T47D (cell line): ENCODE data around the gene SAP30BP.

Experiments
- DNase-seq, 2 experiments: peaks; one replicate each; pipeline versions ENCODE4 v3.0.0 to v3.0.0-alpha.2; 2011 to 2012; ENCODE audit warnings: low read depth in 1 of 2, low spot score in 1 of 2
- JUND ChIP-seq: IDR thresholded peaks from 2 replicates; pipeline ENCODE4 v1.6.1; 2012; ENCODE audit warnings: low read depth
- in situ Hi-C: cut with HindIII; loops from 2 replicates; pipeline ENCODE4 v1.10.0; 2016; ENCODE audit warnings: low sequenced_read_pairs, low pct_unique_long_range_greater_than_20kb

Gene SAP30BP

DNA sequence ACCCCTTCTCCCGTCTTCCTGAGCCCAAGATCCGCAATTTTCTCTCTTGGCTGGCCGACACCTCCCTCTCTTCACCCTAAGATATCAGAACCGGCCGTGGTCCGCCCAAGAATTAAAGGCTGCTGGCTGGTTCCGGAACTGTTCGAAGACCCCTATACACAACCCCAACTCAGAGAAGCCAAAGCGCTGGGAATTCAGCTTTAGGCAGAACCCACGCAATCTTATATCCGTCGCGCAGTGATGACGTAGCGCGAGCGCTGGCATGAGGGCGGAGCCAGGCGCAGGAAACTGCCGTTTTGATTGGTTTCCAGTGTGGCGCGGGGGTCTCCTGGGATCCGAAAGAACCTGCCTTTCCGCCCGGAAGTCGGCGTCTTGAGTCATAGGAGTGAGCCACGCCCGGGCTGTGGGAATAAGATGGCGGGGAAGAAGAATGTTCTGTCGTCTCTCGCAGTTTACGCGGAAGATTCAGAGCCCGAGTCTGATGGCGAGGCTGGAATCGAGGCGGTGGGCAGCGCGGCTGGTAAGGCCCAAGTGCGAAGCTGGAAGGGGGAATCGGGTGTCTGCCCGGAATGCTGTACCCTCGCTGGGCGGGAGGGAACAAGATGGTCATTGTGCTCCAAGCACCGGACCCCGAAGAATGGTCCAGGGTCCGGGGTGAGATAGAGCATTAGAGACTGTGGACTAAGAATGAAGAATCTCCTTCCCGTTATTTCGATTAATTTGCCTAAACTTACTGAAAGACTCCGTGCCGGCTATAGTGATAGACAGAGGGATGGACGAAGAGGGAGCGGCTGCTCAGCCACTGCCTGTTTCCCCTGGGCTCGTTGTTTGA, at the start of gene SAP30BP, which contains the start of gene RECQL5:
SAP30BP (plus strand) TSS at position 380 of the 832 bp plus-strand sequence; CDS start at position 415, 35 bp downstream.
RECQL5 (minus strand) TSS at position 196 of the 832 bp plus-strand sequence. CDS start 597 bp downstream, outside the sequence.
- peak; percentile 80 to 99 for DNase-seq
- in situ Hi-C loops = no loop called here
- no peak for TF ChIP-seq JUND

DNA sequence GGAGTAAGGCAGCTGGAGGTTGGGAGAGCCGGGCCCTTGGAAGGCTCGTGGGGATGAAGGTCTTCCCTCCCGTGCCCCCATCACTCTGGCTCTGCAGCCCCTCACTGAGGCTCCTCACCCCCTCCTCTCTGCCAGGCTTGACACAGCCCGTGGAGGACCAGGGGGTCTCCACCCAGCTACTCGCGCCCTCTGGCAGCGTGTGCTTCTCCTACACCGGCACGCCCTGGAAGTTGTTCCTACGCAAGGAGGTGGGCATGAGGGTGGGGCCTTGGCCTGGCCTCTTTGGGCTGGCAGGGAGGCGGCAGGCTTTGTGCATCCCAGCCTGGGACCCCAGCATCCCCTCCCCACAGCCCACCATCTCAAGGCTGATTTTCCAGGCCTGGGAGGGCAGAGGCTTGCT, 49.5 kb upstream of the SAP30BP start:
- in situ Hi-C loops = no loop called here
- TF ChIP-seq JUND = no peak
- no peak for DNase-seq

DNA sequence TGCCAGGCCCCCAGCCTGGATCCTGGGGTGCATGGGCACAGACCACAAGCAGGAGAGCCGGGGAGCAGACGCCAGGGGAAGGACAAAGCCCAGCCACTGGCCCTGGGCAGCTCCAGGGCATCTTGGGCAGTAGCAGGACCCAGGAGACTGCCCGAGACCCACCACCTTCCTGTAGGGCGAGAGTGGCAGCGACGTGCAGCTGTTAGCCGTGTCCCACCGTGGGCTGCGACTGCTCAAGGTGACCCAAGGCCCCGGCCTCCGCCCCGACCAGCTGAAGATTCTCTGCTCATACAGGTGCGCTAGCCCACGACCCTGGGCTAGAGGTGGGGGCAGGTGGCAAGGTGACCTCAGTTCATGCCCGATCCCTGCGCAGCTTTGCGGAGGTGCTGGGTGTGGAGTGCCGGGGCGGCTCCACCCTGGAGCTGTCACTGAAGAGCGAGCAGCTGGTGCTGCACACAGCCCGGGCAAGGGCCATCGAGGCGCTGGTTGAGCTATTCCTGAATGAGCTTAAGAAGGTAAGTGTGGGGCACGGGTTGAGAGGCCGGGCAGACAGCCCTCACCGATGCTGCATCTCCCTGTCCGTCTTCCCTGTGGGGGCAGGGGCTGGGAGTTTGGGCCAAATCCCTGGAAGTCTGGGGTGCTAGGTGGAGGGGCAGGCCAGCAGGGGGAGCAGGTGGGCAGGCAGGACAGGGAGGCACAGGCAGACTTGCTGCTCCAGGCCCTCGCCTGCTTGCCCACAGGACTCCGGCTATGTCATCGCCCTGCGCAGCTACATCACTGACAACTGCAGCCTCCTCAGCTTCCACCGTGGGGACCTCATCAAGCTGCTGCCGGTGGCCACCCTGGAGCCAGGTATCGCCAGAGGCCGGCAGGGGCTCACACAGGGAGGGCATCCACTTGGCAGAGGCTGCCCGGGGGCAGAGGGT, 47.4 kb upstream of the SAP30BP start:
- in situ Hi-C loops = no loop called here
- no peak for TF ChIP-seq JUND
- peak in 1 of 2 experiments; percentile 50 for DNase-seq

DNA sequence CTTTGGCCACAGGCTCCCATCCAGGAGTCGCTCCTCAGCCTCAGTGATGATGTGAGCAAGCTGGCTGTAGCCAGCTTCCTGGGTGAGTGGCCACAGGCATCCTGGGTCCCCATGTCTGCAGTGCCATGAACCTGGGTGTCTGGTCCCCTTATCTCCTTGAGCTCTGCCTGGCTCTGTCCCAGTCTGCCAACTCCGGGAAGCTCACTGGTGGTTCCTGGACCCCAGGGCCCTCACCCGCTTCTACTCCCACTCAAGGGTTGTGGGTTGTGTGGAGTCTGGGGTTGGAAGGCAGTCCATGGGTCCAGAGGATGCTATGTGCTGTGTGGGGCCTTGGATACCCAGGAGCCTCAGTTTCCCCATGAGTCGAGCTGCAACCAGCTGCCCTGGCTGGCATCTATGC, 45.6 kb upstream of the SAP30BP start:
- no peak for DNase-seq
- in situ Hi-C loops = no loop called here
- TF ChIP-seq JUND = no peak

DNA sequence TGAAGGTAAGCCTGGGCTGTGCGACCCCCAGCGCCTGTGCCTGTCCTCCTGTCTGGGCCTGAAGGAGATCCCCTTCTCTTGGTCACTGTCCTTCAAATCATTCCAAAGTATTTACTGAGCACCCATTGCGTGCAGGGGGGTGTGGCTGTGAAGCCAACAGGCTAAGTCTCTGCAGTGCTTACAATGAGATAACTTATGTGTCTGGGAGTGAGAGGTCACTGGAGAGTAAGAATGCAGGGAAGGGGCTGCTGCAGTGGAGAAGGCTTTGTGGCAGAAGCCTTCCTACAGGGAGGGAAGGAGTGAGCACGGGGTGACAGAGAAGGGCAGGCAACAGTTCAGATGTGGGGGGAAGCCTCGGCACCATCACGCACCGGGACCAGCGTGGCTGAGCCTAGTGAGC, 45.1 kb upstream of the SAP30BP start:
- no peak for DNase-seq
- TF ChIP-seq JUND = no peak
- in situ Hi-C loops = no loop called here

DNA sequence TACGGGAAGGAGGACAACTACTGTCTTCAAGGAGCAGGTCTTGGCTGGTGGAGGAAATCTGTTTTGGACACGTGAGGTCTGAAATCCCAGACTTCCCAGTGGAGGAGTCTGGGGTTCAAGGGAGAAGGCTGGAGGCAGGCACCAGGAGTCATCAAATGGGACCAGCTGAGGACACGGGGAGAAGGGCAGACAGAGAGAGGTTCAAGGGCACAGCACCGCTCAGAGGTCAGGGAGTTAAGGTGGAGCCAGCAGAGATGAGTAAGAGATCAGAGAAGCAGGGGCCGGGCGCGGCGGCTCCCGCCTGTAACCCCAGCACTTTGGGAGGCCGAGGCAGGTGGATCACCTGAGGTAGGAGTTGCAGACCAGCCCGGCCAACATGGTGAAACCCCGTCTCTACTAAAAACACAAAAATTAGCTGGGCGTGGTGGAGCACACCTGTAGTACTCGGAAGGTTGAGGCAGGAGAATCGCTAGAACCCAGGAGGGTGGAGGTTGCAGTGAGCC, 44.3 kb upstream of the SAP30BP start:
- TF ChIP-seq JUND = no peak
- in situ Hi-C loops = no loop called here
- DNase-seq = no peak

DNA sequence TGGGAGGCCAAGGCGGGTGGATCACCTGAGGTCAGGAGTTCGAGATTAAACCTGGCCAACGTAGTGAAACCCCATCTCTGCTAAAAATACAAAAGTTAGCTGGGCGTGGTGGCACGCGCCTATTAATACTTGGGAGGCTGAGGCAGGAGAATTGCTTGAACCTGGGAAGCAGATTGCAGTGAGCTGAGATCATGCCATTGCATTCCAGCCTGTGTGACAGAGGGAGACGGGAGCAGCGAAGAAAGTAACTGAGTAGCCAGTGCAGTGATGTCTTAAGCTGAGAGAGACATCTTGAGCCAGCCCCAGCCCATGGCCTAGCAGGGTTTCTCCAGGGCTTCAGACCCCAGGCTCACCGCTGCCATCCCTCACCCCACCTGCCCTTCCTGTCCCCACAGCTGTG, 43.8 kb upstream of the SAP30BP start:
- DNase-seq = no peak
- TF ChIP-seq JUND = no peak
- in situ Hi-C loops = no loop called here

DNA sequence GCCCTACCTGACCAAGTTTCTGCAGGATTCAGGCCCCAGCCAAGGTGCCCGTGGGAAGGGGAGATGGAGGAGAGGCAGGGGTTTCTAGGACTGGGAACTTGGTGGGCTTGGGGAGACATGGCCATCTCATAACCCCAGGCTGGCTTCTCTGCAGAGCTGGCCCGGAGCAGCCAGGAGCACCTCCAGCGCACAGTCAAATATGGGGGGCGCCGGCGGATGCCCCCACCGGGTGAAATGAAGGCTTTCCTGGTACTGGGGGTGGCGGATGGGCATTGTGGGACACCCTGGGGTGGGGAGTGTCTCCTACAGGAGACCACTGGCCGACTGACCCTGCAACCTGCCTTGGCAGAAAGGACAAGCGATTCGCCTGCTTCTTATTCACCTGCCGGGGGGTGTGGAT, 43.1 kb upstream of the SAP30BP start:
- in situ Hi-C loops = no loop called here
- no peak for DNase-seq
- no peak for TF ChIP-seq JUND

DNA sequence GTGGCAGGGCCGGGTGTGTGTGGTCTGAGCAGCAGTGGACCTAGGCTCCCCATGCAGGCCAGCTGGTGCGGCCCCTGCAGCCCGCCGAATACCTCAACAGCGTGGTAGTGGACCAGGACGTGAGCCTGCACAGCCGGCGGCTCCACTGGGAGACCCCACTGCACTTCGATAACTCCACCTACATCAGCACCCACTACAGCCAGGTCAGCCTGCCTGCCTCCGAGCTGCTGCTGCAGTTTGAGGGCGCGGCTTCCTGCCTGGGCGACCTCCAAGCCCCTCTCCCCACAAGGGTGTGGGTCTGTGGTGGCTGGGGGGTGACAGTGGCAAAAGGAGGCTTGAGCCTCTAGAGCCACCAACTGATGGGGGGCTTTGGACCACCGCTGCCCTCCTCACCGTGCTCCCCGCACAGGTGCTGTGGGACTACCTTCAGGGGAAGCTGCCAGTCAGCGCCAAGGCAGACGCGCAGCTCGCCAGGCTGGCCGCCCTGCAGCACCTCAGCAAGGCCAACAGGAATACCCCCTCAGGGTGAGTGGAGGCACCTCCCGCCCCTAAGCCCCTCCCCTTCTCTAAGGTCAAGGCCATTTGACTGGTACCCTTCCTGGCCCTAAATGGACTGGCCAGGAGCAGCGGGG, 42.3 kb upstream of the SAP30BP start:
- DNase-seq = no peak
- TF ChIP-seq JUND = no peak
- in situ Hi-C loops = no loop called here

DNA sequence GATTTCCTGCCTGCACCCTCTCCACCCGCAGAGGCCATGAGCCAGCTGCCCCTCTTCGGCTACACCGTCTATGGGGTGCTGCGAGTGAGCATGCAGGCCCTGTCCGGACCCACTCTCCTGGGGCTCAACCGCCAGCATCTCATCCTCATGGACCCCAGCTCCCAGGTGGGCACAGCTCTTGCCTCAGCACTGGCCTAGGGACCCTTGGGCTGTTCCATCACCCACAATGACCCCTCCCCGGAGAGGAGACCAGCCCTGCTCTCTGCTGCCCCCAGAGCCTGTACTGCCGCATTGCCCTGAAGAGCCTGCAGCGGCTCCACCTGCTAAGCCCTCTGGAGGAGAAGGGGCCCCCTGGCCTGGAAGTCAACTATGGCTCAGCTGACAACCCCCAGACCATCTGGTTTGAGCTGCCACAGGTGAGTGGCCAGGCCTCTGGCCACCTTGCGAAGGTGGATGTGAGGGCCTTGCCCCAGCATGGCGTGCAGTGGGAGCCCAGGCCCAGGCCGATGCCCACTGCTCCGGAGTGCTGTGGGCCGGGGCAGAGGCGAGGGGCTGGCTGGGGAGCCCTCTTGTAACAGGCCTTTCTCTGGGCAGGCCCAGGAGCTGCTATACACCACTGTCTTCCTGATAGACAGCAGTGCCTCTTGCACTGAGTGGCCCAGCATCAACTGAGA, 41.2 kb upstream of the SAP30BP start:
- TF ChIP-seq JUND = no peak
- peak; percentile 49 to 82 for DNase-seq
- in situ Hi-C loops = no loop called here

DNA sequence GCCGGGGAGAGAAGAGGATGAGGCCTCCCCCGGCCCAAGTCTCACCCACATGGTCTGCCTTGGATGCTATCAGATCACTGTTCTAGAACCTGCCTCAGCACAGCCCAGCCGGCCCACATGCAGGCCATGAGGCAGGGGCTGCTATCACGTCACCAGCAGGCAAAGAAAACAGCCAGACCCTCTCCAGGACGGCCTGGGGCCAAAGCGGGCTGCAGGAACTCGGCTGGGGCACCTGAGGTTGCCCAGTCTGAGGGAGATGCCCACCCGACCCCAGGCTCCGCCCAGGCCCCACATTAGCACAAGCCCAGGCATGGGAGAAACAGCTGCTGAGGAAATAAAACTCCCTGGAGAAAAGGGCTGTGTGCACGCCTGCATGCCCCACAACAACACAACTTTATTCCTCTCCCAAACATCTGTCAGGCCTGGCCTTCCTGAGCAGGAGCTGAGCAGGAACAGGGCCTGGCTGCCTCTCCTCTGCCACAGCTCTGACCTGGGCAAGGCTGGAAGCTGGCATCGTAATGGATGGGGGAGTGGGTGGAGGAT, 40.6 kb upstream of the SAP30BP start:
- in situ Hi-C loops = no loop called here
- no peak for TF ChIP-seq JUND
- DNase-seq = no peak
